ENCODE measurements around the gene TMEM107. TPM values are rescaled to one million over a fixed set of nuclear protein-coding genes. Genes with fewer than 3 reads are reported as not detected.
A peak's percentile ranks its signal among the peaks of the same experiment; 100 is the strongest.

Gene TMEM107
- total and polyA plus RNA-seq, 10 of the 15 experiments (the other 5 are each of a cell fraction or from before 2014, with no cell fraction given), result 7.9 to 38.7 (median 22.9) TPM

- in situ Hi-C loops (cut with MboI) (no loop called here), intact Hi-C loops (cut with micrococcal nuclease; ENCODE audit: unreplicated experiment) (loop anchor here (1.0 kb wide), 1 partner anchor 12 kb away; no protein-coding TSS in a partner anchor)
- POLR2A ChIA-PET, result interaction anchor here (0.7 to 7.5 kb wide), 14 partner anchors 9 to 95 kb away, joined by 3 to 71 read pairs (median 6); partner anchors contain the start of genes BORCS6 and HES7
- Histone ChIP-seq H3K36me3 (ENCODE audit: control insufficient read depth in 2 of 2, insufficient read depth in 2 of 2, low read length in 1 of 2) (peaks cover 9 to 14% of the 10 kb centered on the region in 2 experiments), H3K9me3 (replicated peaks; ENCODE audit: control insufficient read depth, insufficient read depth, low read length) (no peaks in the 10 kb centered on the region), H3K9ac (ENCODE audit: control insufficient read depth, insufficient read depth, low read length) (peak overlapping the region; percentile 85), H3K27ac (ENCODE audit: control insufficient read depth, insufficient read depth) (peak overlapping the region; percentile 89), H3K79me2 (ENCODE audit: control insufficient read depth, insufficient read depth, low read length) (peaks cover 21% of the 10 kb centered on the region), H3K4me2 (ENCODE audit: control insufficient read depth, insufficient read depth) (peak overlapping the region; percentile 97), H2AFZ (ENCODE audit: control insufficient read depth, low read depth, low read length) (no peak overlapping the region; the same call in 1 of the 2 replicates), H4K20me1 (ENCODE audit: control insufficient read depth, insufficient read depth) (no peaks in the 10 kb centered on the region; the same call in 1 of the 2 replicates), H3K4me3 (peak overlapping the region; percentile 89), H3K4me1 (ENCODE audit: control insufficient read depth, insufficient read depth, low read length) (peaks cover 19% of the 10 kb centered on the region), H3K27me3 (replicated peaks in 1 of 2; ENCODE audit: control insufficient read depth in 2 of 2, insufficient read depth in 2 of 2, low read length in 1 of 2) (no peaks in the 10 kb centered on the region)
- ATAC-seq, result no peak; the same call in 1 of the 3 replicates
- DNase-seq (ENCODE audit: low read depth, low spot score), result no peak
- TF ChIP-seq IRF4 (IDR thresholded peaks at IDR 0.05; ENCODE audit: low read depth, low read length) (no peak), LARP7 (IDR thresholded peaks at IDR 0.05) (0 out of 2 replicates have a peak, but pooled peaks have one; percentile 30), TCF3 (IDR thresholded peaks at IDR 0.05; ENCODE audit: borderline replicate concordance, insufficient read depth, low read depth, low read length) (no peak), RB1 (IDR thresholded peaks at IDR 0.05; ENCODE audit: borderline replicate concordance) (no peak), ATF7 (IDR thresholded peaks at IDR 0.05; ENCODE audit: low read depth) (no peak), SMARCA5 (IDR thresholded peaks at IDR 0.05) (0 out of 2 replicates have a peak, but pooled peaks have one; percentile 7), NBN (IDR thresholded peaks at IDR 0.05) (0 out of 2 replicates have a peak, but pooled peaks have one; percentile 5), HDGF (IDR thresholded peaks at IDR 0.05) (no peak), POU2F2 (IDR thresholded peaks at IDR 0.05; ENCODE audit: borderline replicate concordance, low read depth, low read length) (peak; percentile 10; the same call in 1 of the 3 replicates)
- TF ChIP-seq, protein P1, sequence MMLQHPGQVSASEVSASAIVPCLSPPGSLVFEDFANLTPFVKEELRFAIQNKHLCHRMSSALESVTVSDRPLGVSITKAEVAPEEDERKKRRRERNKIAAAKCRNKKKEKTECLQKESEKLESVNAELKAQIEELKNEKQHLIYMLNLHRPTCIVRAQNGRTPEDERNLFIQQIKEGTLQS (IDR thresholded peaks at IDR 0.05; ENCODE audit: borderline replicate concordance, extremely low read depth, low read depth, low read length), result no peak
- TF ChIP-seq, protein P2, sequence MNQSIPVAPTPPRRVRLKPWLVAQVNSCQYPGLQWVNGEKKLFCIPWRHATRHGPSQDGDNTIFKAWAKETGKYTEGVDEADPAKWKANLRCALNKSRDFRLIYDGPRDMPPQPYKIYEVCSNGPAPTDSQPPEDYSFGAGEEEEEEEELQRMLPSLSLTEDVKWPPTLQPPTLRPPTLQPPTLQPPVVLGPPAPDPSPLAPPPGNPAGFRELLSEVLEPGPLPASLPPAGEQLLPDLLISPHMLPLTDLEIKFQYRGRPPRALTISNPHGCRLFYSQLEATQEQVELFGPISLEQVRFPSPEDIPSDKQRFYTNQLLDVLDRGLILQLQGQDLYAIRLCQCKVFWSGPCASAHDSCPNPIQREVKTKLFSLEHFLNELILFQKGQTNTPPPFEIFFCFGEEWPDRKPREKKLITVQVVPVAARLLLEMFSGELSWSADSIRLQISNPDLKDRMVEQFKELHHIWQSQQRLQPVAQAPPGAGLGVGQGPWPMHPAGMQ (IDR thresholded peaks at IDR 0.05; ENCODE audit: borderline replicate concordance), result no peak
- RAD21 ChIA-PET (ENCODE audit: unreplicated experiment), result interaction anchor here (0.9 to 1.4 kb wide), 8 partner anchors 11 to 74 kb away, joined by 3 to 6 read pairs (median 4); partner anchors contain the start of gene BORCS6
- CTCF ChIA-PET, result interaction anchor here (0.6 to 3.4 kb wide), 7 partner anchors 10 to 149 kb away, joined by 3 to 29 read pairs (median 4); no protein-coding TSS in a partner anchor
- SMC1A ChIA-PET (ENCODE audit: uncharacterized antibody, unreplicated experiment), result interaction anchor here (0.9 to 1.8 kb wide), 5 partner anchors 11 to 91 kb away, joined by 3 to 13 read pairs (median 3); partner anchors contain the start of gene HES7
- under 1% methylated on average over 22 of the region's 22 CpGs for WGBS (ENCODE audit: insufficient coverage, insufficient replicate concordance, low lambda C conversion rate, missing lambda C conversion rate)
- TSS peak; percentile 80 for BruUV-seq (replicated peaks)
- FAIRE-seq, result no peak
These were observed 24.5 kb downstream of the TMEM107 start for GRCh38 chr17:8151641-8152111.
